GM12878 (cell line): ENCODE results near the gene CMC1. TPM values are rescaled to one million over a fixed set of nuclear protein-coding genes. Genes with fewer than 3 reads are reported as not detected.

Experiments used
- ATAC-seq: fragments of 200-7000 bp; cut with Tn5 transposase; 3 replicates; pipeline ENCODE4 v1.9.1; 2020; ENCODE audit warnings: mild to moderate bottlenecking, moderate library complexity
- BruUV-seq: library from RNA; stranded (reverse); fragments of 400-500 nt; replicated peaks from 2 replicates; lab custom pipeline; 2021; lab: Mats Ljungman, UMichigan
- CTCF ChIA-PET: fragments of 300-600 bp; sonication (Branson Sonifier 250); formaldehyde crosslinking; extraction: SDS; loops from one replicate; lab custom pipeline; 2021; ENCODE audit warnings: inconsistent platforms; lab: Yijun Ruan, JAX
- POLR2A ChIA-PET: fragments of 350-600 bp; formaldehyde crosslinking; extraction: SDS; loops from one replicate; lab custom pipeline; 2021; ENCODE audit warnings: inconsistent platforms; lab: Charles Lee
- RAD21 ChIA-PET: fragments of 300-600 bp; sonication (Branson Sonifier 250); formaldehyde crosslinking; loops from one replicate; lab custom pipeline; 2023; ENCODE audit warnings: antibody characterized with exemption; ENCODE audit not compliant: unreplicated experiment; lab: Charles Lee
- SMC1A ChIA-PET: fragments of 300-600 bp; sonication (Branson Sonifier 250); formaldehyde crosslinking; loops from one replicate; lab custom pipeline; 2023; ENCODE audit not compliant: unreplicated experiment, uncharacterized antibody; lab: Charles Lee
- DNase-seq: peaks from one replicate; pipeline ENCODE4 v3.0.0-alpha.2; 2011; ENCODE audit warnings: low read depth, low spot score
- FAIRE-seq: peaks from 3 replicates; lab custom pipeline; 2011; peaks lifted over from hg19 to GRCh38; lab: Jason Lieb, UNC
- H2AFZ ChIP-seq: 2 replicates; pipeline ENCODE4 v1.6.0; 2011; ENCODE audit warnings: low read depth, low read length, control low read depth; ENCODE audit not compliant: control insufficient read depth
- H3K27ac ChIP-seq: 2 replicates; pipeline ENCODE4 v1.5.1; 2011; ENCODE audit warnings: control low read depth; ENCODE audit not compliant: control insufficient read depth, insufficient read depth
- H3K27me3 ChIP-seq, 2 experiments: replicated peaks in 1 of 2; 2 replicates each; pipeline versions ENCODE4 v1.6.0 to v1.6.1; 2011; ENCODE audit warnings: low read length in 1 of 2; ENCODE audit not compliant: control insufficient read depth in 2 of 2, insufficient read depth in 2 of 2
- H3K36me3 ChIP-seq, 2 experiments: 2 replicates each; pipeline ENCODE4 v1.5.1; 2011; ENCODE audit warnings: low read length in 1 of 2; ENCODE audit not compliant: control insufficient read depth in 2 of 2, insufficient read depth in 2 of 2
- H3K4me1 ChIP-seq: 2 replicates; pipeline ENCODE4 v1.6.1; 2011; ENCODE audit warnings: mild to moderate bottlenecking, low read length, moderate library complexity, mixed read lengths; ENCODE audit not compliant: control insufficient read depth, insufficient read depth
- H3K4me2 ChIP-seq: 2 replicates; pipeline ENCODE4 v1.6.0; 2011; ENCODE audit warnings: control low read depth; ENCODE audit not compliant: control insufficient read depth, insufficient read depth
- H3K4me3 ChIP-seq: fragments of 200-600 bp; sonication (generic); 2 replicates; pipeline ENCODE4 v1.5.1; 2016
- H3K79me2 ChIP-seq: 2 replicates; pipeline ENCODE4 v1.6.0; 2011; ENCODE audit warnings: low read length; ENCODE audit not compliant: control insufficient read depth, insufficient read depth
- H3K9ac ChIP-seq: 2 replicates; pipeline ENCODE4 v1.8.0; 2011; ENCODE audit warnings: low read length, control low read depth, mixed read lengths; ENCODE audit not compliant: control insufficient read depth, insufficient read depth
- H3K9me3 ChIP-seq: replicated peaks from 3 replicates; pipeline ENCODE4 v1.5.1; 2011; ENCODE audit warnings: mild to moderate bottlenecking, low read length; ENCODE audit not compliant: control insufficient read depth, insufficient read depth
- H4K20me1 ChIP-seq: 2 replicates; pipeline ENCODE4 v1.6.0; 2011; ENCODE audit not compliant: control insufficient read depth, insufficient read depth
- ATF7 ChIP-seq: fragments of 450-650 bp; IDR thresholded peaks from 2 replicates; pipeline ENCODE4 v1.6.1; 2016; ENCODE audit warnings: low read depth, mild to moderate bottlenecking
- BRCA1 ChIP-seq: IDR thresholded peaks from 2 replicates; pipeline ENCODE4 v1.6.1; 2011; ENCODE audit warnings: low read depth, low read length, improper control_type of control experiment
- CBX3 ChIP-seq: fragments of 200-600 bp; sonication (generic); IDR thresholded peaks from 2 replicates; pipeline ENCODE4 v1.6.1; 2016; ENCODE audit warnings: low read depth, borderline replicate concordance
- EED ChIP-seq: sonication (generic); IDR thresholded peaks from 2 replicates; pipeline ENCODE4 v1.6.1; 2016; ENCODE audit warnings: antibody characterized with exemption, low read depth
- GABPA ChIP-seq: IDR thresholded peaks from 2 replicates; pipeline ENCODE4 v1.6.1; 2014; ENCODE audit warnings: antibody characterized with exemption, low read depth, mild to moderate bottlenecking, inconsistent platforms
- KAT2A ChIP-seq: conservative IDR thresholded peaks from 2 replicates; pipeline ENCODE4 v1.6.1; 2011; ENCODE audit warnings: low read depth, low read length; ENCODE audit not compliant: control insufficient read depth
- MEF2A ChIP-seq: IDR thresholded peaks from 2 replicates; pipeline ENCODE4 v1.6.1; 2011; ENCODE audit warnings: low read depth, mild to moderate bottlenecking, low read length, moderate library complexity; ENCODE audit not compliant: insufficient read depth
- MXI1 ChIP-seq: fragments of 150-350 bp; IDR thresholded peaks from 2 replicates; pipeline ENCODE4 v1.6.1; 2011; ENCODE audit warnings: low read depth, mild to moderate bottlenecking, inconsistent platforms, low read length, improper control_type of control experiment
- MYB ChIP-seq: fragments of 150-350 bp; IDR thresholded peaks from 2 replicates; pipeline ENCODE4 v1.6.1; 2014; ENCODE audit warnings: mild to moderate bottlenecking, low read depth, low read length, borderline replicate concordance
- NBN ChIP-seq: fragments of 450-650 bp; IDR thresholded peaks from 2 replicates; pipeline ENCODE4 v1.6.1; 2016
- NFIC ChIP-seq: IDR thresholded peaks from 2 replicates; pipeline ENCODE4 v1.6.1; 2012; ENCODE audit warnings: low read depth, mild to moderate bottlenecking, inconsistent platforms, low read length, moderate library complexity
- NFXL1 ChIP-seq: fragments of 450-650 bp; IDR thresholded peaks from 2 replicates; pipeline ENCODE4 v1.6.1; 2017; ENCODE audit warnings: antibody characterized with exemption, mild to moderate bottlenecking, borderline replicate concordance
- NR2F1 ChIP-seq: fragments of 450-650 bp; conservative IDR thresholded peaks from 2 replicates; pipeline ENCODE4 v1.6.1; 2017; ENCODE audit warnings: mild to moderate bottlenecking
- STAT1 ChIP-seq: fragments of 450-650 bp; conservative IDR thresholded peaks from 2 replicates; pipeline ENCODE4 v1.6.1; 2014; ENCODE audit warnings: antibody characterized with exemption, mild to moderate bottlenecking
- TAF1 ChIP-seq: IDR thresholded peaks from 2 replicates; pipeline ENCODE4 v1.6.1; 2011; ENCODE audit warnings: mild to moderate bottlenecking, low read depth, low read length, borderline replicate concordance
- WRNIP1 ChIP-seq: IDR thresholded peaks from 2 replicates; pipeline ENCODE4 v1.6.1; 2011; ENCODE audit warnings: low read depth, low read length, improper control_type of control experiment, borderline replicate concordance
- ZNF622 ChIP-seq: fragments of 450-650 bp; IDR thresholded peaks from 2 replicates; pipeline ENCODE4 v1.6.1; 2017; ENCODE audit warnings: mild to moderate bottlenecking, inconsistent platforms
- WGBS: methylation state at CpG from one replicate; pipeline ENCODE4 v1.1.6; 2016; ENCODE audit warnings: low lambda C conversion rate; ENCODE audit not compliant: insufficient replicate concordance, insufficient coverage; ENCODE audit errors: missing lambda C conversion rate; 5-methylcytosine and 5-hydroxymethylcytosine counted together
- in situ Hi-C: fragments of 300-500 bp; cut with MboI; formaldehyde crosslinking; loops from 9 replicates; pipeline ENCODE4 v1.14.3; 2018; ENCODE audit warnings: mixed read lengths
- intact Hi-C: fragments of 100-400 bp; cut with micrococcal nuclease; formaldehyde crosslinking; loops from one replicate; pipeline ENCODE4 v1.14.2; 2022; ENCODE audit not compliant: unreplicated experiment
- polyA plus RNA-seq, 11 experiments: library from polyadenylated mRNA; depleted of rRNA in 4 of 11; unstranded in 6 of 11; stranded (reverse) in 5 of 11; fragments of >200 nt; fragmentation: Nextera tagmentation in 4 of 11; fragmentation: Illumina TruSeq in 1 of 11; extraction: Ambion mirVana in 4 of 11; extraction: Trizol in 1 of 11; gene quantifications; 1 replicate in 1 of 11; 2 replicates in 10 of 11; pipeline versions ENCODE4 v1.2.1 to v1.2.3, GENCODE V29; 2011 to 2016; ENCODE audit warnings: inconsistent platforms in 2 of 11, missing spikeins in 2 of 11, low read depth in 1 of 11
- total RNA-seq, 4 experiments: library from RNA; depleted of rRNA in 3 of 4; stranded (reverse); fragments of >200 nt in 3 of 4; fragmentation: Illumina TruSeq in 1 of 4; extraction: Trizol in 1 of 4; gene quantifications; 2 replicates each; pipeline versions ENCODE4 v1.2.1 to v1.2.3, GENCODE V29; 2013 to 2021
- TF ChIP-seq, protein P1 (sequence below): fragments of 450-650 bp; IDR thresholded peaks from 2 replicates; pipeline ENCODE4 v1.6.1; 2017; ENCODE audit warnings: low read depth, mild to moderate bottlenecking, moderate library complexity
- TF ChIP-seq, protein P2 (sequence below): IDR thresholded peaks from 2 replicates; pipeline ENCODE4 v1.6.1; 2011; ENCODE audit warnings: borderline replicate concordance, low read depth, mild to moderate bottlenecking, moderate library complexity, low read length; ENCODE audit not compliant: insufficient read depth, poor library complexity, severe bottlenecking

Gene CMC1
- total and polyA plus RNA-seq, 10 of the 15 experiments (the other 5 are each of a cell fraction or from before 2014, with no cell fraction given), result 12.3 to 118 (median 29.3) TPM

DNA sequence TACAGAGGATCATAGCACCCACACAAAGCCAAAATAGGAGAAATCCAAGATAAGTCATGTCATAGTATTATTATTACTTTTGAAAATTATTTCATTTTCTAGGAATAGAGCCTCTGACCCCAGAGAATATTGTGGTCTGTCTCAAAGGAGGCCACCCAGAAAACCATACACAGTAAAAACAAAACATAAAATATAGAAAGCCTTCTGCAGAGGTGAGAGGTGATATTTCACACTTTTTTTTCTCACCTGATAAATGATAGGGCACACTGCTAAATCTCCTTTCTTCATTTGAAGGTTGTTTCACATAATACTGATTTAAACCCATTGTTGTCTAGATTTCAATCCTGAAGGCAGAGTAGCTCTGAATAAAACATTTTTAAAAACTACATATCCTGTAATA is 7.0 kb upstream of the CMC1 start (continued):
- TF ChIP-seq, protein P1, sequence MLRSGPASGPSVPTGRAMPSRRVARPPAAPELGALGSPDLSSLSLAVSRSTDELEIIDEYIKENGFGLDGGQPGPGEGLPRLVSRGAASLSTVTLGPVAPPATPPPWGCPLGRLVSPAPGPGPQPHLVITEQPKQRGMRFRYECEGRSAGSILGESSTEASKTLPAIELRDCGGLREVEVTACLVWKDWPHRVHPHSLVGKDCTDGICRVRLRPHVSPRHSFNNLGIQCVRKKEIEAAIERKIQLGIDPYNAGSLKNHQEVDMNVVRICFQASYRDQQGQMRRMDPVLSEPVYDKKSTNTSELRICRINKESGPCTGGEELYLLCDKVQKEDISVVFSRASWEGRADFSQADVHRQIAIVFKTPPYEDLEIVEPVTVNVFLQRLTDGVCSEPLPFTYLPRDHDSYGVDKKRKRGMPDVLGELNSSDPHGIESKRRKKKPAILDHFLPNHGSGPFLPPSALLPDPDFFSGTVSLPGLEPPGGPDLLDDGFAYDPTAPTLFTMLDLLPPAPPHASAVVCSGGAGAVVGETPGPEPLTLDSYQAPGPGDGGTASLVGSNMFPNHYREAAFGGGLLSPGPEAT, result peak; percentile 31; the same call in 1 of the 2 replicates
- peak; percentile 40; the same call in 1 of the 2 replicates for TF ChIP-seq ATF7

DNA sequence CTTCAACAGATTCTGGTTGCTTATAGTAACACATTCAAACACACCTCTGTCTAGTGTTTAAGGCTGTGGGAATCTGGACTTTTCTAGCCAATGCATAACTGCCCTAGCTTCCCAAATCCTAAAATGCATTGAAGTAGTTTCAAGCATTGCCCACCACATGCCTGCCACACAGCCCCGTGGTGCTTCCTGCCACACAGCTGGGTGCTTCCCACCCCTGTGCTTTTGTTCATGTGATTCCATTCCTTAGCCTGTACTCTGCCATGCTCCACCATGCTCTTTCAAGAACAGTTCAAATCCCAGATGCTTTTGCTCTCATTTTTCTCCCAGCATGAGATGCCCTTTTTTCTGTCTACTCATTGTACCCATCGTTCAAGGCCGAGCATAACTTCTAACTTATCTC is 2.3 kb upstream of the CMC1 start:
- CTCF ChIA-PET, result interaction anchor here (0.7 to 1.0 kb wide), 2 partner anchors 49 to 80 kb away, joined by 3 read pairs; no protein-coding TSS in a partner anchor
- TF ChIP-seq GABPA, result no peak
- TF ChIP-seq MEF2A, result no peak
- no peak for TF ChIP-seq NBN
- no peak for TF ChIP-seq NFXL1
- TF ChIP-seq, protein P2, sequence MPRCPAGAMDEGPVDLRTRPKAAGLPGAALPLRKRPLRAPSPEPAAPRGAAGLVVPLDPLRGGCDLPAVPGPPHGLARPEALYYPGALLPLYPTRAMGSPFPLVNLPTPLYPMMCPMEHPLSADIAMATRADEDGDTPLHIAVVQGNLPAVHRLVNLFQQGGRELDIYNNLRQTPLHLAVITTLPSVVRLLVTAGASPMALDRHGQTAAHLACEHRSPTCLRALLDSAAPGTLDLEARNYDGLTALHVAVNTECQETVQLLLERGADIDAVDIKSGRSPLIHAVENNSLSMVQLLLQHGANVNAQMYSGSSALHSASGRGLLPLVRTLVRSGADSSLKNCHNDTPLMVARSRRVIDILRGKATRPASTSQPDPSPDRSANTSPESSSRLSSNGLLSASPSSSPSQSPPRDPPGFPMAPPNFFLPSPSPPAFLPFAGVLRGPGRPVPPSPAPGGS, result no peak
- TF ChIP-seq NFIC, result no peak
- TF ChIP-seq STAT1, result no peak
- no peak for TF ChIP-seq MXI1
- no peak for TF ChIP-seq MYB
- no peak for TF ChIP-seq TAF1
- no peak for TF ChIP-seq WRNIP1
- no peak for TF ChIP-seq EED
- no peak for TF ChIP-seq ZNF622
- TF ChIP-seq KAT2A, result no peak
- no peak for TF ChIP-seq BRCA1
- no peak for TF ChIP-seq ATF7
- TF ChIP-seq NR2F1, result no peak
- TF ChIP-seq CBX3, result no peak
- FAIRE-seq (no peak), ATAC-seq (no peak), DNase-seq (no peak)
- in situ Hi-C loops, result no loop called here
- Histone ChIP-seq H3K9ac (no peak overlapping the region), H2AFZ (no peak overlapping the region), H3K4me1 (no peaks in the 10 kb centered on the region), H3K27ac (no peak overlapping the region), H3K9me3 (no peaks in the 10 kb centered on the region), H4K20me1 (no peaks in the 10 kb centered on the region), H3K4me3 (no peak overlapping the region), H3K27me3 (no peaks in the 10 kb centered on the region), H3K36me3 (no peaks in the 10 kb centered on the region), H3K4me2 (no peak overlapping the region), H3K79me2 (peaks cover 23% of the 10 kb centered on the region)
- RAD21 ChIA-PET, result interaction anchor here (1.2 to 1.7 kb wide), 4 partner anchors 12 to 103 kb away, joined by 3 to 10 read pairs (median 4); no protein-coding TSS in a partner anchor
- POLR2A ChIA-PET, result interaction anchor here (0.8 to 5.3 kb wide), 5 partner anchors 11 to 224 kb away, joined by 3 to 31 read pairs (median 5); no protein-coding TSS in a partner anchor
- intact Hi-C loops, result no loop called here
- no TSS peak for BruUV-seq
- WGBS, result 66% methylated on average over 3 of the region's 3 CpGs
- SMC1A ChIA-PET, result interaction anchor here (0.6 to 8.2 kb wide), 18 partner anchors 8 to 231 kb away, joined by 3 to 43 read pairs (median 4); no protein-coding TSS in a partner anchor
